T47D (cell line): Measurements from ENCODE around the gene IRAK2.
"Not testable (repeated sequence)": the region's sequence is repeated elsewhere in the genome, so short reads cannot be mapped to it uniquely, and the experiment has no call there.

ENCODE experiments used
- DNase-seq, 2 experiments: peaks; one replicate each; pipeline versions ENCODE4 v3.0.0 to v3.0.0-alpha.2; 2011 to 2012; ENCODE audit warnings: low read depth in 1 of 2, low spot score in 1 of 2
- JUND ChIP-seq: IDR thresholded peaks from 2 replicates; pipeline ENCODE4 v1.6.1; 2012; ENCODE audit warnings: low read depth
- in situ Hi-C: cut with HindIII; loops from 2 replicates; pipeline ENCODE4 v1.10.0; 2016; ENCODE audit warnings: low sequenced_read_pairs, low pct_unique_long_range_greater_than_20kb

IRAK2 gene

GRCh38 chr3:10142707-10143560 lies 21.8 kb upstream of the IRAK2 start:
- DNase-seq: peak; percentile 26 to 44
- TF ChIP-seq JUND: no peak
- in situ Hi-C loops: no loop called here

GRCh38 chr3:10145685-10146084 lies 19.0 kb upstream of the IRAK2 start:
- TF ChIP-seq JUND: no peak
- in situ Hi-C loops: no loop called here
- no peak for DNase-seq

GRCh38 chr3:10149226-10149625 lies 15.5 kb upstream of the IRAK2 start:
- in situ Hi-C loops: no loop called here
- DNase-seq: no peak
- TF ChIP-seq JUND: no peak

DNA sequence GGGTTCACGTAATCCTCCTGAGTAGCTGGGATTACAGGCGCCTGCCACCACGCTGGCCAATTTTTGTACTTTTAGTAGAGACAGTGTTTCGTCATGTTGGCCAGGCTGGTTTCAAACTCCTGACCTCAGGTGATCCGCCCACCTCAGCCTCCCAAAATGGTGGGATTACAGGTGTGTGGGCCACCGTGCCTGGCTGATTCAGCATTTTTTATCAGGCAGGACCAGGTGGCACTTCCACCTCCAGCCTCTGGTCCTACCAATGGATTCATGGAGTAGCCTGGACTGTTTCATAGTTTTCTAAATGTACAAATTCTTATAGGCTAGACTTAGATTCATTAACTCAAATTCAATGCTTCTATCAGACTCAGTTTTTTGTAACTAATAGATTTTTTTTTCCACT lies 13.7 kb upstream of the IRAK2 start:
- in situ Hi-C loops: no loop called here
- no peak for TF ChIP-seq JUND
- DNase-seq: no peak

DNA sequence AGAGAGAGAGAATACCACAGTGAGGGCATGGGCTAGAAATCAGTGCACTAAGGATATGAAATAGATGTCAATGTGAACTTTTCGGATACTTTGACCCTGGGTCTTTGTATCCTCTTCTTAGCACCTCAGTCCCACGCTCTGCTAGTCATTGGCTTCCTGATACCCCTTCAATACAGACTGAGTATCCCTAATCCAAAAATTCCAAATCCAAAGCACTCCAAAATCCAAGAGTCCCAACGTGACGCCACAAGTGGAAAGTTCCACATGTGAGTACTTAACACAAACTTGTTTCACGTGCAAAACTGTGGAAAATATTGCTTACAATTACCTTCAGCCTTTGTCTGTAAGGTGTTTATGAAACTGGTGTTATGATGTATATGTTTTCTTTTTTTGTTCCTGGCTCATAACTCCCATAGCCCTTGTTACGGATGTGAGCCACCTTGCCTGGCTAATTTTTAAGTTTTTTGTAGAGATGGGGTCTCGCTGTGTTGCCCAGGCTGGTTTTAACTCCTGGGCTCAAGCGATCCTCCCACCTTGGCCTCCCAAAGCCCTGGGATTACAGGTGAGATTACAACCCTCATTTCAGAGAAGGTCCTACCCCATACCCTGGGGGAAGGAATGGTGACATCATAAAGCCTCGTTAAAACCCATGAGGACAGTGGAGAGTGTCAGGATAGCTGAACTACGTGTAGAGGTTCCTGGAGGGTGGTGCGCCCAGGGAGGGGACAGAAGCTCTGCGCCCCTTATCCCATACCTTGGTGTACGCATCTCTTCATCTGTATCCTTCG lies 10.2 kb upstream of the IRAK2 start:
- in situ Hi-C loops: no loop called here
- DNase-seq: no peak
- TF ChIP-seq JUND: no peak

GRCh38 chr3:10155123-10155472 lies 9.6 kb upstream of the IRAK2 start:
- in situ Hi-C loops: no loop called here
- no peak for DNase-seq
- TF ChIP-seq JUND: no peak

- no peak for TF ChIP-seq JUND
- no peak for DNase-seq
- in situ Hi-C loops: no loop called here
Observed at GRCh38 chr3:10155658-10156057, 9.1 kb upstream of the IRAK2 start.

DNA sequence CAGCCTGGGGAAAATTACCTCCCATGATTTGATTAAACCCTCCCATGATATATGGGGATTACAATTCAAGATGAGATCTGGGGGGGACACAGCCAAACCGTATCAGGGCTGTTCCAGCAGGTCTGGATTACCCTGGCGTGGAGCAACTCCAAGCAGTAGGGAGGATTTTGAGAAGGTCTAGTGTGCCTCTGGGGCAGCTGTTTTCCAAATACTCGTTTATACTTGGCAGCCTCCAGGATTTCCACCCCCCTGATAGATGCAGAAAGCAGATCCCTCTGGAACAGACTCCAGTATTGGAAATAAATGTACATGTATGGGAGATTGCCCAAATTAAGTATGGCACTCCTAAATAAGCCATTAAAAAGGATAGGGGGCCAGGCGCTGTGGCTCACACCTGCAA lies 7.7 kb upstream of the IRAK2 start:
- in situ Hi-C loops: no loop called here
- DNase-seq: no peak

GRCh38 chr3:10158555-10158954 lies 6.2 kb upstream of the IRAK2 start:
- in situ Hi-C loops: not testable (repeated sequence)

More for the DNA sequence above, 7.7 kb upstream of the IRAK2 start:
- no peak for TF ChIP-seq JUND

GRCh38 chr3:10160346-10160745 lies 4.4 kb upstream of the IRAK2 start:
- in situ Hi-C loops: no loop called here
- TF ChIP-seq JUND: no peak
- DNase-seq: no peak

More at GRCh38 chr3:10158555-10158954, 6.2 kb upstream of the IRAK2 start:
- DNase-seq: not testable (repeated sequence)

- in situ Hi-C loops: no loop called here
- DNase-seq: no peak
- TF ChIP-seq JUND: no peak
Observed at GRCh38 chr3:10160925-10161324, 3.8 kb upstream of the IRAK2 start.

- in situ Hi-C loops: no loop called here
- TF ChIP-seq JUND: no peak
- no peak for DNase-seq
Observed at GRCh38 chr3:10162185-10162584, 2.5 kb upstream of the IRAK2 start.

DNA sequence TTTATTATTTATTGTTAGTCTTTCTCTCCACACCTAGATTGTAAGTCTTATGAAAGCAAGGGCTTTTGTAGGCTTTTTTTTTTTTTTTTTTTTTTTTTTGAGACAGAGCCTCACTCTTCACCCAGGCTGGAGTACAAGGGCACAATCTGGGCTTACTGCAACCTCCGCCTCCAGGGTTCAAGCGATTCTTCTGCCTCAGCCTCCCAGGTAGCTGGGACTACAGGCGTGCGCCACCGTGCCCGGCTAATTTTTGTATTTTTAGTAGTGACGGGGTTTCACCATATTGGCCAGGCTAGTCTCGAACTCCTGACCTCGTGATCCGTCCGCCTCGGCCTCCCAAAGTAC lies 546 bp upstream of the IRAK2 start:
- DNase-seq, in situ Hi-C loops: not testable (repeated sequence)

GRCh38 chr3:10166213-10166604 lies 1.5 kb downstream of the IRAK2 start:
- in situ Hi-C loops: no loop called here
- no peak for TF ChIP-seq JUND
- no peak for DNase-seq
